K562 (cell line): Measurements from ENCODE around the gene SAP30BP. TPM values are rescaled to one million over a fixed set of nuclear protein-coding genes. Genes with fewer than 3 reads are reported as not detected.

Experiments
- ELF2 ChIP-seq: fragments of 250-450 bp; sonication (Bioruptor Pico); IDR thresholded peaks from 2 replicates; pipeline ENCODE4 v1.5.0; 2021; ENCODE audit warnings: mild to moderate bottlenecking
- NCOR1 ChIP-seq: fragments of 450-650 bp; IDR thresholded peaks from 2 replicates; pipeline ENCODE4 v1.6.1; 2016; ENCODE audit warnings: mild to moderate bottlenecking, moderate library complexity
- TAF15 ChIP-seq: fragments of 200-400 bp; formaldehyde crosslinking; IDR thresholded peaks from 2 replicates; pipeline ENCODE4 v1.6.1; 2017; ENCODE audit warnings: mild to moderate bottlenecking, low read depth, low read length, moderate library complexity
- TEAD2 ChIP-seq: fragments of 450-650 bp; IDR thresholded peaks from 2 replicates; pipeline ENCODE4 v1.6.1; 2016; ENCODE audit warnings: missing genetic modification characterization, control low read depth, missing compliant biosample characterization
- ZNF121 ChIP-seq: sonication (generic); formaldehyde crosslinking; conservative IDR thresholded peaks from 2 replicates; pipeline ENCODE4 v1.8.0; 2022; ENCODE audit warnings: missing genetic modification reagents
- polyA plus RNA-seq, 8 experiments: library from polyadenylated mRNA; depleted of rRNA in 4 of 8; stranded (reverse) in 5 of 8; unstranded in 3 of 8; fragments of >200 nt; fragmentation: Nextera tagmentation in 2 of 8; fragmentation: Illumina TruSeq in 1 of 8; extraction: Ambion mirVana in 2 of 8; extraction: Trizol in 1 of 8; gene quantifications; 2 replicates each; pipeline versions ENCODE4 v1.2.1 to v1.2.3, GENCODE V29; 2011 to 2014; ENCODE audit warnings: inconsistent platforms in 1 of 8, missing spikeins in 1 of 8
- total RNA-seq, 7 experiments: library from RNA; depleted of rRNA in 6 of 7; stranded (reverse); fragments of >200 nt in 6 of 7; fragmentation: Illumina TruSeq in 2 of 7; extraction: Trizol in 2 of 7; gene quantifications; 2 replicates each; pipeline versions ENCODE4 v1.2.1 to v1.2.3, GENCODE V29; 2011 to 2021; ENCODE audit warnings: low replicate concordance in 1 of 7
- TF ChIP-seq, protein P1 (sequence below): fragments of 250-450 bp; sonication (Bioruptor Pico); IDR thresholded peaks from 2 replicates; pipeline ENCODE4 v1.8.0; 2022; ENCODE audit warnings: moderate library complexity, mild to moderate bottlenecking, inconsistent platforms
- TF ChIP-seq, protein P2 (sequence below): IDR thresholded peaks from 3 replicates; pipeline ENCODE4 v1.6.1; 2011; ENCODE audit warnings: borderline replicate concordance, mild to moderate bottlenecking; ENCODE audit not compliant: insufficient read length, insufficient read depth
- TF ChIP-seq, protein P3 (sequence below): fragments of 200-400 bp; formaldehyde crosslinking; IDR thresholded peaks from 2 replicates; pipeline ENCODE4 v1.6.1; 2017; ENCODE audit warnings: mild to moderate bottlenecking, low read depth, low read length, moderate library complexity
- TF ChIP-seq, protein P4 (sequence below): sonication (generic); formaldehyde crosslinking; IDR thresholded peaks from 2 replicates; pipeline ENCODE4 v1.9.0; 2022; ENCODE audit warnings: mild to moderate bottlenecking, missing genetic modification reagents
- TF ChIP-seq, protein P5 (sequence below), 2 experiments: fragments of 450-650 bp in 1 of 2; IDR thresholded peaks; 2 replicates each; pipeline ENCODE4 v1.6.1; 2011 to 2017; ENCODE audit warnings: low read depth in 2 of 2, antibody characterized with exemption in 1 of 2, borderline replicate concordance in 1 of 2, low read length in 1 of 2, mild to moderate bottlenecking in 1 of 2, mixed read lengths in 1 of 2; ENCODE audit not compliant: control insufficient read depth in 1 of 2
- TF ChIP-seq, protein P6 (sequence below): sonication (generic); formaldehyde crosslinking; IDR thresholded peaks from 2 replicates; pipeline ENCODE4 v1.8.0; 2022; ENCODE audit warnings: mild to moderate bottlenecking, missing genetic modification reagents

SAP30BP gene
- total and polyA plus RNA-seq, 9 of the 15 experiments (the other 6 are each of a cell fraction or from before 2014, with no cell fraction given), result 45.3 to 154 (median 71.7) TPM

DNA sequence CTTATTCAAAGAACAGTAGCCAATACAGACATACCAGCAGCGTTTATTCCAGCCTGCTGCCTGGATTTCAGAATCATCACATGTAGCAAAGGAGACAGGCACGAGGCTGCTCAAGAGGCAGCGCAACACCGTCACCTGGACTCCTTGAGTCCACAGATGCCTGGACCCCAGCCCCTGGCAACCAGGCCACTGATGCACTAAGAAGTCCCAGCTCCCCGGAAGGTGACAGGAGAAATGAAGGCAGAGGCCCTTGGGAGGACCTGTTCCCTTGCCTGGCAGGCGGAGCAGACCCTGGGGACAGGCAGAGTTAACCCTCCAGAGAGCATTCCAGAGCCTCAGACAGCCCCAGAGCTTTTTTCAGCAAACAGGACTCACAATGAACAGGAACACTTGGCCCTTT lies 17.5 kb upstream of the SAP30BP start (continued):
- TF ChIP-seq, protein P1, sequence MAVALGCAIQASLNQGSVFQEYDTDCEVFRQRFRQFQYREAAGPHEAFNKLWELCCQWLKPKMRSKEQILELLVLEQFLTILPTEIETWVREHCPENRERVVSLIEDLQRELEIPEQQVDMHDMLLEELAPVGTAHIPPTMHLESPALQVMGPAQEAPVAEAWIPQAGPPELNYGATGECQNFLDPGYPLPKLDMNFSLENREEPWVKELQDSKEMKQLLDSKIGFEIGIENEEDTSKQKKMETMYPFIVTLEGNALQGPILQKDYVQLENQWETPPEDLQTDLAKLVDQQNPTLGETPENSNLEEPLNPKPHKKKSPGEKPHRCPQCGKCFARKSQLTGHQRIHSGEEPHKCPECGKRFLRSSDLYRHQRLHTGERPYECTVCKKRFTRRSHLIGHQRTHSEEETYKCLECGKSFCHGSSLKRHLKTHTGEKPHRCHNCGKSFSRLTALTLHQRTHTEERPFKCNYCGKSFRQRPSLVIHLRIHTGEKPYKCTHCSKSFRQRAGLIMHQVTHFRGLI, result no peak
- TF ChIP-seq ELF2 (CRISPR knock-in tag) (no peak), TAF15 (no peak), TEAD2 (no peak), ZNF121 (CRISPR knock-in tag) (no peak), NCOR1 (no peak)
- TF ChIP-seq, protein P2, sequence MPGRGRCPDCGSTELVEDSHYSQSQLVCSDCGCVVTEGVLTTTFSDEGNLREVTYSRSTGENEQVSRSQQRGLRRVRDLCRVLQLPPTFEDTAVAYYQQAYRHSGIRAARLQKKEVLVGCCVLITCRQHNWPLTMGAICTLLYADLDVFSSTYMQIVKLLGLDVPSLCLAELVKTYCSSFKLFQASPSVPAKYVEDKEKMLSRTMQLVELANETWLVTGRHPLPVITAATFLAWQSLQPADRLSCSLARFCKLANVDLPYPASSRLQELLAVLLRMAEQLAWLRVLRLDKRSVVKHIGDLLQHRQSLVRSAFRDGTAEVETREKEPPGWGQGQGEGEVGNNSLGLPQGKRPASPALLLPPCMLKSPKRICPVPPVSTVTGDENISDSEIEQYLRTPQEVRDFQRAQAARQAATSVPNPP, result no peak
- TF ChIP-seq, protein P3, sequence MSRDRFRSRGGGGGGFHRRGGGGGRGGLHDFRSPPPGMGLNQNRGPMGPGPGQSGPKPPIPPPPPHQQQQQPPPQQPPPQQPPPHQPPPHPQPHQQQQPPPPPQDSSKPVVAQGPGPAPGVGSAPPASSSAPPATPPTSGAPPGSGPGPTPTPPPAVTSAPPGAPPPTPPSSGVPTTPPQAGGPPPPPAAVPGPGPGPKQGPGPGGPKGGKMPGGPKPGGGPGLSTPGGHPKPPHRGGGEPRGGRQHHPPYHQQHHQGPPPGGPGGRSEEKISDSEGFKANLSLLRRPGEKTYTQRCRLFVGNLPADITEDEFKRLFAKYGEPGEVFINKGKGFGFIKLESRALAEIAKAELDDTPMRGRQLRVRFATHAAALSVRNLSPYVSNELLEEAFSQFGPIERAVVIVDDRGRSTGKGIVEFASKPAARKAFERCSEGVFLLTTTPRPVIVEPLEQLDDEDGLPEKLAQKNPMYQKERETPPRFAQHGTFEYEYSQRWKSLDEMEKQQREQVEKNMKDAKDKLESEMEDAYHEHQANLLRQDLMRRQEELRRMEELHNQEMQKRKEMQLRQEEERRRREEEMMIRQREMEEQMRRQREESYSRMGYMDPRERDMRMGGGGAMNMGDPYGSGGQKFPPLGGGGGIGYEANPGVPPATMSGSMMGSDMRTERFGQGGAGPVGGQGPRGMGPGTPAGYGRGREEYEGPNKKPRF, result no peak
- TF ChIP-seq, protein P4, sequence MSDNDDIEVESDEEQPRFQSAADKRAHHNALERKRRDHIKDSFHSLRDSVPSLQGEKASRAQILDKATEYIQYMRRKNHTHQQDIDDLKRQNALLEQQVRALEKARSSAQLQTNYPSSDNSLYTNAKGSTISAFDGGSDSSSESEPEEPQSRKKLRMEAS (CRISPR knock-in tag), result no peak
- TF ChIP-seq, protein P5, sequence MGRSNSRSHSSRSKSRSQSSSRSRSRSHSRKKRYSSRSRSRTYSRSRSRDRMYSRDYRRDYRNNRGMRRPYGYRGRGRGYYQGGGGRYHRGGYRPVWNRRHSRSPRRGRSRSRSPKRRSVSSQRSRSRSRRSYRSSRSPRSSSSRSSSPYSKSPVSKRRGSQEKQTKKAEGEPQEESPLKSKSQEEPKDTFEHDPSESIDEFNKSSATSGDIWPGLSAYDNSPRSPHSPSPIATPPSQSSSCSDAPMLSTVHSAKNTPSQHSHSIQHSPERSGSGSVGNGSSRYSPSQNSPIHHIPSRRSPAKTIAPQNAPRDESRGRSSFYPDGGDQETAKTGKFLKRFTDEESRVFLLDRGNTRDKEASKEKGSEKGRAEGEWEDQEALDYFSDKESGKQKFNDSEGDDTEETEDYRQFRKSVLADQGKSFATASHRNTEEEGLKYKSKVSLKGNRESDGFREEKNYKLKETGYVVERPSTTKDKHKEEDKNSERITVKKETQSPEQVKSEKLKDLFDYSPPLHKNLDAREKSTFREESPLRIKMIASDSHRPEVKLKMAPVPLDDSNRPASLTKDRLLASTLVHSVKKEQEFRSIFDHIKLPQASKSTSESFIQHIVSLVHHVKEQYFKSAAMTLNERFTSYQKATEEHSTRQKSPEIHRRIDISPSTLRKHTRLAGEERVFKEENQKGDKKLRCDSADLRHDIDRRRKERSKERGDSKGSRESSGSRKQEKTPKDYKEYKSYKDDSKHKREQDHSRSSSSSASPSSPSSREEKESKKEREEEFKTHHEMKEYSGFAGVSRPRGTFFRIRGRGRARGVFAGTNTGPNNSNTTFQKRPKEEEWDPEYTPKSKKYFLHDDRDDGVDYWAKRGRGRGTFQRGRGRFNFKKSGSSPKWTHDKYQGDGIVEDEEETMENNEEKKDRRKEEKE (IDR thresholded peaks at IDR 0.05; ENCODE audit: borderline replicate concordance in 1 of 2, control insufficient read depth in 1 of 2, low read depth in 2 of 2, low read length in 1 of 2), result no peak
- TF ChIP-seq, protein P6, sequence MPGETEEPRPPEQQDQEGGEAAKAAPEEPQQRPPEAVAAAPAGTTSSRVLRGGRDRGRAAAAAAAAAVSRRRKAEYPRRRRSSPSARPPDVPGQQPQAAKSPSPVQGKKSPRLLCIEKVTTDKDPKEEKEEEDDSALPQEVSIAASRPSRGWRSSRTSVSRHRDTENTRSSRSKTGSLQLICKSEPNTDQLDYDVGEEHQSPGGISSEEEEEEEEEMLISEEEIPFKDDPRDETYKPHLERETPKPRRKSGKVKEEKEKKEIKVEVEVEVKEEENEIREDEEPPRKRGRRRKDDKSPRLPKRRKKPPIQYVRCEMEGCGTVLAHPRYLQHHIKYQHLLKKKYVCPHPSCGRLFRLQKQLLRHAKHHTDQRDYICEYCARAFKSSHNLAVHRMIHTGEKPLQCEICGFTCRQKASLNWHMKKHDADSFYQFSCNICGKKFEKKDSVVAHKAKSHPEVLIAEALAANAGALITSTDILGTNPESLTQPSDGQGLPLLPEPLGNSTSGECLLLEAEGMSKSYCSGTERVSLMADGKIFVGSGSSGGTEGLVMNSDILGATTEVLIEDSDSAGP (CRISPR knock-in tag), result no peak
- TF ChIP-seq, all 486 proteins: peak for 0
